Hematopoietic multipotent progenitor cell treated with erythropoietin and hydrocortisone succinate and interleukin-3 and kit ligand, for 15 days (in vitro differentiated cells): ENCODE results near the gene TPGS2.
A peak's percentile ranks its signal among the peaks of the same experiment; 100 is the strongest.
"Not testable (repeated sequence)": the region's sequence is repeated elsewhere in the genome, so short reads cannot be mapped to it uniquely, and the experiment has no call there.

Experiments
- DNase-seq: peaks from one replicate; pipeline ENCODE4 v3.0.0-alpha.2; 2015; ENCODE audit warnings: low spot score

TPGS2 gene

GRCh38 chr18:36821681-36822080 lies 7.1 kb downstream of the TPGS2 start:
- DNase-seq = no peak

- no peak for DNase-seq
Measured at GRCh38 chr18:36819621-36820020, 9.2 kb downstream of the TPGS2 start.

- no peak for DNase-seq
Measured at GRCh38 chr18:36818652-36819051, 10.2 kb downstream of the TPGS2 start.

- DNase-seq = no peak
Measured at GRCh38 chr18:36817039-36817438, 11.8 kb downstream of the TPGS2 start.

GRCh38 chr18:36816096-36816495 lies 12.7 kb downstream of the TPGS2 start:
- DNase-seq = not testable (repeated sequence)

- DNase-seq = peak; percentile 44
Measured at GRCh38 chr18:36814994-36815393, 13.8 kb downstream of the TPGS2 start.

GRCh38 chr18:36813824-36814223 lies 15.0 kb downstream of the TPGS2 start:
- DNase-seq = peak; percentile 75

GRCh38 chr18:36813101-36813775 lies 15.6 kb downstream of the TPGS2 start:
- DNase-seq = peak; percentile 42

- peak; percentile 16 for DNase-seq
Measured at GRCh38 chr18:36812678-36813077, 16.1 kb downstream of the TPGS2 start.

GRCh38 chr18:36811955-36812354 lies 16.8 kb downstream of the TPGS2 start:
- DNase-seq = no peak

GRCh38 chr18:36811430-36811829 lies 17.4 kb downstream of the TPGS2 start:
- DNase-seq = no peak

- peak; percentile 87 for DNase-seq
Measured at GRCh38 chr18:36809590-36810381, 19.0 kb downstream of the TPGS2 start.

- DNase-seq = no peak
Measured at GRCh38 chr18:36808681-36809080, 20.1 kb downstream of the TPGS2 start.

- no peak for DNase-seq
Measured at GRCh38 chr18:36805105-36805504, 23.7 kb downstream of the TPGS2 start.

GRCh38 chr18:36798738-36799473 lies 29.9 kb downstream of the TPGS2 start:
- DNase-seq = no peak

GRCh38 chr18:36792634-36793283 lies 36.0 kb downstream of the TPGS2 start:
- DNase-seq = no peak

- no peak for DNase-seq
Measured at GRCh38 chr18:36786686-36787085, 42.1 kb downstream of the TPGS2 start.

- no peak for DNase-seq
Measured at GRCh38 chr18:36783792-36784191, 45.0 kb downstream of the TPGS2 start.

- no peak for DNase-seq
Measured at GRCh38 chr18:36782710-36783109, 46.1 kb downstream of the TPGS2 start.

GRCh38 chr18:36780748-36781147 lies 48.1 kb downstream of the TPGS2 start:
- DNase-seq = no peak

GRCh38 chr18:36777566-36777965 lies 51.2 kb downstream of the TPGS2 start:
- no peak for DNase-seq

- no peak for DNase-seq
Measured at GRCh38 chr18:36776650-36777049, 52.2 kb downstream of the TPGS2 start.
